B cell (primary cell): ENCODE data around the gene PDZD2. TPM values are rescaled to one million over a fixed set of nuclear protein-coding genes. Genes with fewer than 3 reads are reported as not detected.

Source experiments
- ATAC-seq: fragments of 200-7000 bp; cut with Tn5 transposase; one replicate; pipeline ENCODE4 v1.10.0; 2021; ENCODE audit warnings: low read depth, mild to moderate bottlenecking, moderate number of reproducible peaks, moderate library complexity
- CTCF ChIA-PET: fragments of 350-600 bp; sonication (Branson Sonifier 250); formaldehyde crosslinking; loops from one replicate; lab custom pipeline; 2021; ENCODE audit warnings: antibody characterized with exemption, inconsistent platforms; lab: Charles Lee
- POLR2A ChIA-PET: fragments of 350-600 bp; sonication (Branson Sonifier 250); formaldehyde crosslinking; loops from one replicate; lab custom pipeline; 2021; ENCODE audit warnings: antibody characterized with exemption; lab: Charles Lee
- DNase-seq: peaks from one replicate; pipeline ENCODE4 v3.0.0; 2013
- H2AFZ ChIP-seq: 2 replicates; pipeline ENCODE4 v1.6.1; 2012; ENCODE audit warnings: mild to moderate bottlenecking, low read depth, low read length; ENCODE audit not compliant: insufficient read depth, poor library complexity, severe bottlenecking
- H3K27ac ChIP-seq, 2 donors: 1 replicate in 1 of 2; 2 replicates in 1 of 2; pipeline ENCODE4 v1.5.1; 2012 to 2013; ENCODE audit warnings: low read length in 2 of 2, mild to moderate bottlenecking in 2 of 2, moderate library complexity in 1 of 2
- H3K27me3 ChIP-seq, 4 experiments: fragments of 200-600 bp in 1 of 4; sonication (generic) in 1 of 4; replicated peaks in 1 of 4; 1 replicate in 2 of 4; 2 replicates in 2 of 4; pipeline versions ENCODE4 v1.6.1 to v1.7.0; 2013 to 2016; ENCODE audit warnings: low read length in 3 of 4, mild to moderate bottlenecking in 2 of 4, mixed read lengths in 1 of 4, moderate library complexity in 1 of 4; ENCODE audit not compliant: insufficient read depth in 4 of 4, control insufficient read depth in 3 of 4; ENCODE audit errors: control extremely low read depth in 1 of 4
- H3K36me3 ChIP-seq, 2 experiments: replicated peaks in 1 of 2; 1 replicate in 1 of 2; 2 replicates in 1 of 2; pipeline versions ENCODE4 v1.6.1 to v1.7.1; 2013; ENCODE audit warnings: low read length in 1 of 2; ENCODE audit not compliant: insufficient read depth in 2 of 2, control insufficient read depth in 1 of 2; ENCODE audit errors: control extremely low read depth in 1 of 2, extremely low read depth in 1 of 2
- H3K4me1 ChIP-seq, 2 donors: fragments of 200-600 bp in 1 of 2; sonication (generic) in 1 of 2; 1 replicate in 1 of 2; 2 replicates in 1 of 2; pipeline versions ENCODE4 v1.5.1 to v1.6.1; 2013 to 2017; ENCODE audit warnings: low read length in 2 of 2; ENCODE audit not compliant: control insufficient read depth in 2 of 2, insufficient read depth in 2 of 2
- H3K4me2 ChIP-seq: replicated peaks from 2 replicates; pipeline ENCODE3; 2012; ENCODE audit warnings: mild to moderate bottlenecking, low read depth, low read length; ENCODE audit not compliant: poor library complexity, severe bottlenecking
- H3K4me3 ChIP-seq, 5 experiments: fragments of 200-600 bp in 1 of 5; sonication (generic) in 1 of 5; 1 replicate in 3 of 5; 2 replicates in 2 of 5; pipeline versions ENCODE4 v1.5.1 to v1.7.0; 2011 to 2016; ENCODE audit warnings: low read length in 4 of 5, mild to moderate bottlenecking in 4 of 5, low read depth in 2 of 5, control low read depth in 1 of 5, moderate library complexity in 1 of 5; ENCODE audit not compliant: insufficient read depth in 1 of 5; ENCODE audit errors: control extremely low read depth in 1 of 5, extremely low read depth in 1 of 5
- H3K79me2 ChIP-seq: fragments of 200-600 bp; sonication (generic); one replicate; pipeline ENCODE4 v1.6.0; 2016; ENCODE audit warnings: low read length; ENCODE audit not compliant: control insufficient read depth, insufficient read depth
- H3K9ac ChIP-seq: fragments of 200-600 bp; sonication (generic); 2 replicates; pipeline ENCODE4 v1.6.1; 2017; ENCODE audit warnings: mild to moderate bottlenecking, low read length, moderate library complexity
- H3K9me3 ChIP-seq, 3 donors: one replicate each; pipeline versions ENCODE4 v1.6.1 to v1.7.1; 2013; ENCODE audit warnings: low read length in 2 of 3; ENCODE audit not compliant: control insufficient read depth in 2 of 3, insufficient read depth in 1 of 3; ENCODE audit errors: control extremely low read depth in 1 of 3
- H4K20me1 ChIP-seq: 2 replicates; pipeline ENCODE4 v1.6.0; 2012; ENCODE audit warnings: mild to moderate bottlenecking, low read length; ENCODE audit not compliant: insufficient read depth, control insufficient read depth, poor library complexity, severe bottlenecking
- H3K27ac Mint-ChIP-seq: one replicate; pipeline ENCODE4 v1.8.0; 2021; ENCODE audit warnings: mixed read lengths
- H3K27me3 Mint-ChIP-seq: one replicate; pipeline ENCODE4 v1.8.0; 2021; ENCODE audit warnings: mixed read lengths
- H3K4me1 Mint-ChIP-seq: one replicate; pipeline ENCODE4 v1.8.0; 2021; ENCODE audit warnings: mixed read lengths
- H3K4me3 Mint-ChIP-seq: one replicate; pipeline ENCODE4 v1.8.0; 2021; ENCODE audit warnings: mixed read lengths
- H3K9me3 Mint-ChIP-seq: one replicate; pipeline ENCODE4 v1.8.0; 2022; ENCODE audit warnings: mixed read lengths; ENCODE audit not compliant: insufficient read depth
- CTCF ChIP-seq: fragments of 200-600 bp; IDR thresholded peaks from one replicate; pipeline ENCODE4 v1.8.0; 2022; ENCODE audit warnings: antibody characterized with exemption, mild to moderate bottlenecking
- EZH2 ChIP-seq: IDR thresholded peaks from 2 replicates; pipeline ENCODE4 v1.6.1; 2012; ENCODE audit warnings: borderline replicate concordance, low read depth, mild to moderate bottlenecking, moderate library complexity, low read length; ENCODE audit not compliant: insufficient read depth, poor library complexity, severe bottlenecking
- WGBS: methylation state at CpG from one replicate; pipeline ENCODE4 v1.1.5; 2013; ENCODE audit warnings: missing lambda C conversion rate; ENCODE audit not compliant: insufficient coverage; 5-methylcytosine and 5-hydroxymethylcytosine counted together
- intact Hi-C: fragments of 100-400 bp; cut with micrococcal nuclease; formaldehyde crosslinking; loops from one replicate; pipeline ENCODE4 v1.10.0; 2022
- polyA plus RNA-seq: library from polyadenylated mRNA; depleted of rRNA; stranded (reverse); fragments of >200 nt; gene quantifications from 2 replicates; pipeline ENCODE4 v1.2.3, GENCODE V29; 2012
- total RNA-seq, 2 donors: library from RNA; stranded (reverse); fragments of 120-200 nt in 1 of 2; gene quantifications; 1 replicate in 1 of 2; 2 replicates in 1 of 2; pipeline versions ENCODE4 v1.2.3 to v1.2.4, GENCODE V29; 2013 to 2022

Gene PDZD2
- total and polyA plus RNA-seq, 2 donors (not counting 1 experiment from before 2014, with no cell fraction given), result not detected

- H3K27me3 ChIP-seq, result no peaks in the 10 kb centered on the region
- peaks cover 3% of the 10 kb centered on the region for H3K27me3 Mint-ChIP-seq
- ChIA-PET CTCF (no interaction called here), POLR2A (no interaction called here)
- H3K4me3 Mint-ChIP-seq, result no peak overlapping the region
- no peaks in the 10 kb centered on the region for H3K9me3 Mint-ChIP-seq
- TF ChIP-seq EZH2 (no peak), CTCF (no peak)
- H3K9me3 ChIP-seq, result no peaks in the 10 kb centered on the region
- no peak for DNase-seq
- H4K20me1 ChIP-seq, result no peaks in the 10 kb centered on the region
- H3K27ac Mint-ChIP-seq, result no peak overlapping the region
- no peak overlapping the region for H3K4me2 ChIP-seq
- H2AFZ ChIP-seq, result no peak overlapping the region
- no peaks in the 10 kb centered on the region for H3K79me2 ChIP-seq
- no peak overlapping the region for H3K4me3 ChIP-seq
- H3K27ac ChIP-seq, result no peak overlapping the region
- H3K4me1 ChIP-seq, result no peaks in the 10 kb centered on the region
- WGBS, result 97% methylated on average over 10 of the region's 10 CpGs
- H3K36me3 ChIP-seq, result no peaks in the 10 kb centered on the region
- no peak for ATAC-seq
- no peak overlapping the region for H3K9ac ChIP-seq
- intact Hi-C loops, result no loop called here
- no peaks in the 10 kb centered on the region for H3K4me1 Mint-ChIP-seq
Measured at GRCh38 chr5:31725996-31726395, 87.1 kb downstream of the PDZD2 start.

- Histone ChIP-seq H3K79me2 (no peaks in the 10 kb centered on the region), H3K4me1 (no peaks in the 10 kb centered on the region), H3K4me2 (no peak overlapping the region), H3K4me3 (no peak overlapping the region), H3K9me3 (no peaks in the 10 kb centered on the region), H4K20me1 (no peaks in the 10 kb centered on the region), H3K9ac (no peak overlapping the region), H3K36me3 (no peaks in the 10 kb centered on the region), H2AFZ (no peak overlapping the region), H3K27ac (no peak overlapping the region), H3K27me3 (no peaks in the 10 kb centered on the region)
- intact Hi-C loops, result no loop called here
- ATAC-seq (no peak), DNase-seq (no peak)
- H3K9me3 Mint-ChIP-seq, result no peaks in the 10 kb centered on the region
- WGBS, result 98% methylated on average over 6 of the region's 7 CpGs
- H3K4me3 Mint-ChIP-seq, result no peak overlapping the region
- no peak overlapping the region for H3K27ac Mint-ChIP-seq
- no peaks in the 10 kb centered on the region for H3K4me1 Mint-ChIP-seq
- peaks cover 3% of the 10 kb centered on the region for H3K27me3 Mint-ChIP-seq
- ChIA-PET POLR2A (no interaction called here), CTCF (no interaction called here)
- TF ChIP-seq CTCF, result no peak
- TF ChIP-seq EZH2, result no peak
Measured at GRCh38 chr5:31726952-31727351, 88.0 kb downstream of the PDZD2 start.
